ENCODE data around the gene SUGCT.

GRCh38 chr7:40597517-40597916 is 462.7 kb downstream of the SUGCT start:
- TF ChIP-seq SUZ12 (IDR thresholded peaks at IDR 0.05; ENCODE audit: extremely low read depth, insufficient read depth, insufficient read length) (no peak), YY1 (IDR thresholded peaks at IDR 0.05; ENCODE audit: insufficient read depth, insufficient read length) (no peak), ZNF274 (IDR thresholded peaks at IDR 0.05; ENCODE audit: low read depth, low read length) (no peak)
